RPMI8226 (cell line): ENCODE data around the gene DBP.
"Not testable (repeated sequence)": the region's sequence is repeated elsewhere in the genome, so short reads cannot be mapped to it uniquely, and the experiment has no call there.

Source experiments
- DNase-seq: peaks from one replicate; pipeline ENCODE4 v3.0.0-alpha.2; 2015

The DBP gene

GRCh38 chr19:48639483-48640375 is 2.5 kb upstream of the DBP start:
- DNase-seq: no peak

- no peak for DNase-seq
Observed at GRCh38 chr19:48638831-48639381, 1.7 kb upstream of the DBP start.

- peak; percentile 91 for DNase-seq
Observed at GRCh38 chr19:48637948-48638830, 1.0 kb upstream of the DBP start.

- peak; percentile 97 for DNase-seq
Observed at GRCh38 chr19:48637449-48637947, 319 bp upstream of the DBP start.

- DNase-seq: peak; percentile 37
Observed at GRCh38 chr19:48635966-48636858, 967 bp downstream of the DBP start.

GRCh38 chr19:48635263-48635965 is 1.8 kb downstream of the DBP start:
- peak; percentile 77 for DNase-seq

GRCh38 chr19:48634424-48635262 is 2.5 kb downstream of the DBP start:
- peak; percentile 96 for DNase-seq

GRCh38 chr19:48634036-48634342 is 3.2 kb downstream of the DBP start:
- DNase-seq: no peak

GRCh38 chr19:48633148-48634035 is 3.8 kb downstream of the DBP start:
- DNase-seq: no peak

GRCh38 chr19:48632692-48633147 is 4.5 kb downstream of the DBP start:
- DNase-seq: no peak

- not testable (repeated sequence) for DNase-seq
Observed at GRCh38 chr19:48632286-48632685, 4.9 kb downstream of the DBP start.

- no peak for DNase-seq
Observed at GRCh38 chr19:48631225-48631624, 6.0 kb downstream of the DBP start.

- DNase-seq: no peak
Observed at GRCh38 chr19:48630296-48631063, 6.7 kb downstream of the DBP start.

GRCh38 chr19:48629599-48630295 is 7.4 kb downstream of the DBP start:
- DNase-seq: no peak

GRCh38 chr19:48629297-48629598 is 7.9 kb downstream of the DBP start:
- DNase-seq: no peak

- no peak for DNase-seq
Observed at GRCh38 chr19:48628486-48629296, 8.5 kb downstream of the DBP start.

GRCh38 chr19:48627865-48628314 is 9.3 kb downstream of the DBP start:
- DNase-seq: no peak
